ENCODE data around the gene CNTNAP4.

DNA sequence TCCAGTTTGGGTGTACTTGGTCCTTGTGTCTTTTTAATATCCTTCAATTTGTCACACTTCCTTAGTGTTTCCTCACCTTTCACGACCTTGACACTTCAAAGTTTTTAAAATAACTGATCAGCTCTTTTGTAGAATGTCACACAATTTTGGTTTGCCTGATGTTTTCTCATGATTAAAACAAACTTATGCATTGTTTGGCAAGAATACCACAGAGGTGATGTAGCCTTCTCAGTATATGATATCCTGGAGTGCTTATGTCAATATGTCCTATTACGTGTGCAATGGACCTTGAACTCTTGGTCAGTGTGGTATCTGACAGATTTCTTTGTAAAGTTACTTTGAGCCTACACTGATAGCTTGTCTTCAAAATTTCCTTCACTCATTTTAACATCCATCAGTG, 297.4 kb downstream of the CNTNAP4 start:
- TF ChIP-seq CTCF (IDR thresholded peaks at IDR 0.05), result no peak
- TF ChIP-seq FOXJ3 (CRISPR knock-in tag; IDR thresholded peaks at IDR 0.05; ENCODE audit: borderline replicate concordance), result no peak
- TF ChIP-seq, protein P1, sequence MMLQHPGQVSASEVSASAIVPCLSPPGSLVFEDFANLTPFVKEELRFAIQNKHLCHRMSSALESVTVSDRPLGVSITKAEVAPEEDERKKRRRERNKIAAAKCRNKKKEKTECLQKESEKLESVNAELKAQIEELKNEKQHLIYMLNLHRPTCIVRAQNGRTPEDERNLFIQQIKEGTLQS (CRISPR knock-in tag; conservative IDR thresholded peaks at IDR 0.05), result no peak
- no peak for TF ChIP-seq CREB1 (CRISPR knock-in tag; IDR thresholded peaks at IDR 0.05)
- TF ChIP-seq ZNF416 (CRISPR knock-in tag; IDR thresholded peaks at IDR 0.05), result no peak
- no peak for TF ChIP-seq TP53 (CRISPR knock-in tag; IDR thresholded peaks at IDR 0.05)

Measured in WTC11 (cell line).